Stimulated activated CD8-positive, alpha-beta memory T cell treated with anti-CD3 and anti-CD28 coated beads, Interleukin-7, amount 100 ng/mL, for 48 hours (primary cell): Measurements from ENCODE around the gene MIA.
"Not testable (repeated sequence)": the region's sequence is repeated elsewhere in the genome, so short reads cannot be mapped to it uniquely, and the experiment has no call there.

Experiments
- DNase-seq, 2 donors: peaks; one replicate each; pipeline ENCODE4 v3.0.0-alpha.2; 2020; ENCODE audit warnings: low read depth in 1 of 2; ENCODE audit errors: extremely low read depth in 1 of 2

MIA gene

DNA sequence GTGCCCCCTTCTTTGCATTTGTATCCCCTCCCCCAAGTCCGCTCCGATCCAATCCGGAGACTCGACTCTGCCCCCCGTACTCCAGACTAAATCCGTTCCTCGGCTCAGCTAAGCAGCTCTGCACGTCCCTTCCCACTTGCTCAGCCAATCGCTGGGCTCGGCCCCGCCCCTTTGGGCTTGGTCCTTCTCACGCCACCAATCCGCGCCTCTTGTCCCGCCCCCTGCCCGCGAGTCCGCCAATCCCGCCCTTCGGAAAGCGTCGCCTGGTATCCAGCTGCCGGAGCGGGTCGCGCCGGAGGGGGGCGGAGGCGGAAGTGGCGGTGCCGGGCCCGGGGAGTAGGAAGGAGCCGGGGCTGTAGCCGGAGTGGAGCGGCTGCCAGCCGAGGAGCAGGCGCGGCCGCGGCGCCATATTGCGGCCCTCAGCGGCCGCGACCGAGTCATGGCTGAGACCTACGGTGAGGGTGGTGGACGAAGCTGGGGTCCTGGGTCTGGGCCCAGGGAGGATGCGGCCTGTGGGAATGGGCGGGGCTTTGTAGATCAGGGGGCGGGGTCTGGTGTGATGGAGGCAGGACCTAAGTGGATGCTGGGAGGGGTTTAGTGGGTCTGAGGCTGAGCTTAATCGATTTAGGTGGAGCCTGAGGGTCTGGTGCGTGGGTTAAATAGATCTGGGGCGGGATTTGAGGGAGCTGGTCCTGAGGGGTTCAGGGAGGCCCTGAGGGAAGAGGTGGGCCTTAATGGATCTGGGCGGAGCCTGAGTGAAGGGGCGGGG lies 2.8 kb downstream of the MIA start, which contains the start of gene RAB4B:
RAB4B (plus strand) TSS at position 311 of the 769 bp plus-strand sequence; CDS start at position 440, 129 bp downstream.
- DNase-seq = peak; percentile 100

DNA sequence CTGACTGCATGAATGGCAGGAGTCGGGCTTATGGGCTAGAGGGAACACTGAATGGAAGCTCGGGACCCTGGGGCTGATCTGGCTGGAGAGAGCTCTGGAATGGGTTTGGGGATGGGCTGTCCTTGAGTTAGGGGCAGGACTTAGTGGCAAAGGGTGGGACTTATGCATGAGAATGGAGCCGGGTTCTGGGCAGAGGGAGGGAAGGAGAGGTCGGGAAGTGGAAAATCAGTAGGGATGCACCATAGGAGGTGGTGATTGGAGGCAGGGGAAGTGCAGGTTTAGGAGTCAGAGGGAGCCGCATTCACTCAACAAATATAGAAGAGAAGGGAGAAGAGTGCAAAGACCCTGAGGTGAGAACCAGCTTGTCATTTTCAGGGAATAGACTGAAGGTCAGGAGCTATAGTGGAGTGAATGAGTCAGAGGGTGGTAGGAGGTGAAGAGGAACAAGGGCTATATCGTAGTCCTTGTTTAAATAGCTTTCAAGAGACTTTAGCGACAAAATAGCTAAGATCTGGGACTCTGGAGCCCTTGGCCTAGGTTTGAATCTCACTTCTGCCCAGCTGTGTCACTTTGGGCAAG lies 3.5 kb downstream of the MIA start:
- no peak for DNase-seq

DNA sequence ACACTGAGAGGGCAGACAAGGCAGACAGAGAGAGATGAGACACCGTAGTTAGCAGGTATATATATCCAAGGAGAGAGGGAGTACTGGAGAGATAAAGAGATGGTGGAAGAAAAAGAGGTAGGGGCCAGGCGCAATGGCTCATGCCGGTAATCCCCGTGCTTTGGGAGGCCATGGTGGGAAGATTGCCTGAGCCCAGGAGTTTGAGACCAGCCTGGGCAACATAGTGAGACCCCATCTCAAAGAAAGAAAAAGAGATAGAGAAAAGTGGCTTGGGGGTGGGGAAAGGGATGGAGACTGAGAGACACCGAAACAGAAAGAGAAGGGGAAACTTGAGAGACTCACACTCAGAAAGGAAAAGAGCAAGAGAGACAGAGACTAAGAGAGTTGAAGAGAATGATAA lies 5.3 kb downstream of the MIA start:
- DNase-seq = no peak

DNA sequence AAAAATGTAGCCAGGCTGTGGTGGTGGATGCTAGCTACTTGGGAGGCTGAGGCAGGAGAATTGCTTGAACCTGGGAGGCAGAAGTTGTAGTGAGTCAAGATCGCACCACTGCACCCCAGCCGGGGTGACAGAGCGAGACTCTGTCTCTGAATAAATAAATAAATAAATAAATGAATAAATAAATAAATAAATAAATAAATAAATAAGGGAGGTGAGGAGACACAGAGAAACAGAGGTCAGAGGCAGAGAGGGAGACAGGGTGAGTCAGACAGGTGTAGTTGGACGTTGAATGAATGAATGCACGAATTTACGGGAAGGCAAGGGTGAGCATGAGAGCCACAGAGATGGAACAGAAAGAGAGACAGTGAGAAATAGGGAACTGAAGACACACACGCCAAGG lies 5.8 kb downstream of the MIA start:
- DNase-seq = no peak

DNA sequence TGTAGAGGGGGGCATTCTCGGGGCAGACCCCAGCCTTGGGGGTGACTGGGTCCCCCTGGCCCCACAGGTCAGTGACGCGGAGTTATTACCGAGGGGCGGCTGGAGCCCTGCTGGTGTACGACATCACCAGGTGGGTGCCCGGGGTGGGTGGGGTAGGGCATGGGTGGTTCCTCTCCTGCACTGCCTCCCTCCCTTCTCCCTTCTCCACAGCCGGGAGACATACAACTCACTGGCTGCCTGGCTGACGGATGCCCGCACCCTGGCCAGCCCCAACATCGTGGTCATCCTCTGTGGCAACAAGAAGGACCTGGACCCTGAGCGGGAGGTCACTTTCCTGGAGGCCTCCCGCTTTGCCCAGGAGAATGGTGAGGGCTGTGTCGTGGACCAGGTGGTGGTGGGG lies 8.4 kb downstream of the MIA start:
- no peak for DNase-seq

DNA sequence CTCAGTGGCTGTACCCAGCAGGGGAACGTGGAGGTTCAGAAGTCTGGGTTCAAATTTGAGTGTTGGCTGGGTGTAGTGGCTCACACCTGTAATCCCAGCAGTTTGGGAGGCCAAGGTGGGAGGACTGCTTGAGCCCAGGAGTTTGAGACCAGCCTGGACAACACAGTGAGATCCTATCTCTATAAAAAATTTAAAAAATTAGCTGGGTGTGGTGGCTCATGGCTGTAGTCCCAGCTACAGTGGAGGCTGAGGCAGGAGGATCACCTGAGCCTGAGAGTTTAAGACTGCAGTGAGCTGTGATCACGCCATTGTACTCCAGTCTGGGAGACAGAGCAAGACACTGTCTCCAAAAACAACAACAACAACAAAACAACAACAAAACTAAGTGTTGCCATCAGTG lies 8.8 kb downstream of the MIA start:
- DNase-seq = not testable (repeated sequence)

DNA sequence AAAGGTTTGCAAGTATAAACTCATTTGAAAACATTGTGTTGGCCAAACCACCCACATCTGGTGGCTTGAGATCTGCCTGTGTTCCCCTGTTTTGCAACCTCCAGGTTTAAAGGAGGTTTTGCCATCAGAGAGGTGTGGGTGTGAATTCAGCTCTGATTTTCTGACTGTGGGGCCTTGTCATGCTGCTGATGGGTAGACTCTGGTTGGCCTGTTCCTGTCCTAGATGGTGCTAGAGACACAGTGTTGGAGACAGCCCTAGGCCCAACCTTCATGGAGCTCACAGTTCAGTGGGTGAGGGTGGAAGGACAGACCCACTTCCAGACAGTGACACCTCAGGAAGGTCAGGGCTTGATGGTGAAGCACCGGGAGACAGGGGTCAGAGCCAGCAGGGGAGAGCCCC lies 10.2 kb downstream of the MIA start:
- no peak for DNase-seq

DNA sequence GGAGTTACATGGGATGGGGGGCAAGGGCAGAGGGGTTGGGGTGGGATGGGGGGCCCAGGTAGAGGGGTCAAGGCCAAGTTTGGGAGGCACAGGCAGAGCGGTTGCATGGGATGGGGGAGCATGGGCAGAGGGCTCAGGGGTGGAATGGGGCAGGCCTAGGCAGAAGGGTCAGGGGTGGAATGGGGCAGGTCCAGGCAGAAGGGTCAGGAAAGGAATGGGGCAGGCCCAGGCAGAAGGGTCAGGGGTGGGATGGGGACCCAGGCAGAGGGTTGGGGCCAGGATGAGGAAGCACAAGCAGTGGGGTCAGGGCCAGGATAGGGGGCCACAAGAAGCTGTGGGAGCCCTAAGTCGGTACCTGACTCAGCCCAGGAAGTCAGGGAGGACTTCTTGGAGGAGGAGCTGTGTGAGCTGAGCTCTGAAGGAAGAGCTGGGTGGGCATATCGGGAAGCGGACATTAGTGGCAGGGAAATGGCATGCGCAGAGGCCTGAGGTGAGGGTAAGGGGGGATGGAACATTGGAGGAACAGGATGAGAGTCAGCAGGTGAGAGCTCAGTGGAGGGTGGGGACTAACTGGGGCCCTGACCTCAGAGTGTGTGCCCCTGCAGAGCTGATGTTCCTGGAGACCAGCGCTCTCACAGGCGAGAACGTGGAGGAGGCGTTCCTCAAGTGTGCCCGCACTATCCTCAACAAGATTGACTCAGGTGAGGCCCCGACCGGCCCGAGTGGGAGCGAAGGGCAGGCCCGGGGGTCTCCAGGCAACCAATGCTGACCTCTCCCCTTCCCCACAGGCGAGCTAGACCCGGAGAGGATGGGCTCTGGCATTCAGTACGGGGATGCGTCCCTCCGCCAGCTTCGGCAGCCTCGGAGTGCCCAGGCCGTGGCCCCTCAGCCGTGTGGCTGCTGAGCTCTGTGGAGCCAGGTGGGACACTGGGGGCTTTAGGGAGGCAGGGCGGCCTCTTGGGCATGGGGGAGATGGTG lies 11.0 kb downstream of the MIA start:
- DNase-seq = no peak

DNA sequence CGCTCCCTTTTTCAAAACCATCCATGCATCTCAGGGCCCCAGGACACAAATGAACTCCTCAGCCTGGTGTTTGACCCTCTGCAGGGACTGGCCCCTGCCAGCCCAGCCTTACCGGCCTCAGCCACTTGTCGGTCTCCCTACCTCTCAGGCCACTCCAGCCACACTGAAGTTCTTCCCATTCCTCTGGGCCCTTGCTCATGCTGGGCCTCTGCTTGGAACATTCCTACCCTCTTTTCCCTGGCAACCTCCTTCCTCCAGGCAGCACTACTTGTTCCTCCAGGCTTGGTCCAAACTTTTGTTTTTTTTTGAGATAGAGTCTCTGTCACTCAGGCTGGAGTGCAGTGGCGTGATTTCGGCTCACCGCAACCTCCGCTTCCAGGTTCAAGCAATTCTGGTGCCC lies 16.0 kb downstream of the MIA start:
- DNase-seq = no peak

DNA sequence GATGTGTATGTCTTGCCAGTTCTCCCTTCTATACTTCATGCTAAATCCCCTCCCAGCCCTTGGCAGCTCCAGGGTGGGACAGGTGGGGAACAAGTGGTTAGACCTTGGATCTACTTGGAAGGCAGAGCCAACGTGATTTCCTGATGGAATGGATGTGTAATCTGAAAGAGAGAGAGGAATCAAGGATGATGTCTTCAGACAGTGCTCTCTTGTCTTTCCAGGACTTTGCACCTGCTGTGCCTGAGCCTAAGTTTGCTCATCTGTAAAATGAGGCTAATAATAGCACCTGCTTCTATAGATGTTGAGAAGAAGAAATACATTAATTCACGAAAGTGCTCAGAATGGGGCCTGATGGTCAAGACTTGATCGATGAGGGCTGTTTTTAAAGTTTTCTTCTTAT lies 16.7 kb downstream of the MIA start:
- DNase-seq = no peak

DNA sequence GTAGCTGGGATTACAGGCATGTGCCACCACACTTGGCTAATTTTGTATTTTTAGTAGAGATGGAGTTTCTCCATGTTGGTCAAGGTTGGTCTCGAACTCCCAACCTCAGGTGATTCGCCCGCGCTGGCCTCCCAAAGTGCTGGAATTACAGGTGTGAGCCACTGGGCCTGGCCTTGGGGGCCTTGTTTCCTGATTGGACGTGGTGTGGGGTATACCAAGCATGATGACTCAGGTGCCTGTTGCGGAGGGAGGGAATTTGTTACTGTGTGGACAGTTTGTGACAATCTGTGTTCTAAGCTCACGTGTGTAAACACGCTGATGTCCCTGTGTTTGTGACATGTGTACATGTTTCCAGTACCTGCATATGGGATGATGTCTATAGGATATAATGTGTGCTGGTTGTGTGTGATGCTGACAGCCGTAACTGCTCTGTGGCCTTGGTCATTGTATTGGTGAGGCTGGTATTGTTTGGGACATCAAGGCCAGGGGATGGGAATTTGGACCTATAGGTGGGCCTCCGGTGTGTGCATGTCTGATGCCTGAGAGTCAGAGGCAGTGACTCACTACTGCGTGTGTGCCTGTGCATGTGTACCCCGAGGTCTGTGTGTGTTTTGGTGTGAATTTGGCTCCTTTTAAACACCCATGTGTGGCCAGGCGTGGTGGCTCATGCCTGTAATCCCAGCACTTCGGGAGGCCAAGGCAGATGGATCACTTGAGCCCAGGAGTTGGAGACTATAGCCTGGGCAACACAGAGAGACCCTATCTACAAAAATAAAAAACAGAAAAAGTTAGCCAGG lies 22.0 kb downstream of the MIA start:
- no peak for DNase-seq

DNA sequence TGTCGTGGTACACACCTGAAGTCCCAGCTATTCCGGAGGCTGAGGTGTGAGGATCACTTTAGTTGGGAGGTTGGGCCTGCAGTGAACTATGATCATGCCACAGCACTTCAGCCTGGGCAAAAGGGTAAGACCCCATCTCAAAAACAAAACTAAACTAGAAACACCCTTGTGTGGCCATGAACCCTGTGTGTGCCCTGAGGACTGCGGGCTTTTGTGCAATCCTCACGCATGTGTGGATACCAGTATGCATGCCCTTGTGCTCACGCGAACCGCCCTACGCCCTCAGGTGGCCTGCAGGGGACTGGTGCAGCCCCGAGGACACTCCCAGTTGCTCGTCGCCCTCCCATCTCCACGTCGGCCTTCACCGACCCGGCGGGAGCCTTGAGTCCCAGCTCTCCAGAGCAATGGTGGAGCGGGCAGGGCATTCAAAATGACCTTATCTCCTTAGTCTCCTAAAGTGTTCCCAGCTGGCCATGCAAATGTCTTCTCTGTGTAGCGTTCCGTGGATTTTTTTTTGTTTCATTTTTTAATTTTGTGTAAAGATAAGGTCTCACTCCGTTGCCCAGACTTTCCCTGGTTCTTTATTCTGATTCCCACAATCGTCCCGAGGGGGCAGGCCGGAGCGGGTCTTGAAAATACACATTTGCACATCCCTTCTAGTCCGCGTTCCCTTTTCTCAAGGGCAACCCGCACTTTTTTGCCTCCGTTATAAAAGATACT lies 22.8 kb downstream of the MIA start:
- DNase-seq = peak in 1 of 2 donors; percentile 64

DNA sequence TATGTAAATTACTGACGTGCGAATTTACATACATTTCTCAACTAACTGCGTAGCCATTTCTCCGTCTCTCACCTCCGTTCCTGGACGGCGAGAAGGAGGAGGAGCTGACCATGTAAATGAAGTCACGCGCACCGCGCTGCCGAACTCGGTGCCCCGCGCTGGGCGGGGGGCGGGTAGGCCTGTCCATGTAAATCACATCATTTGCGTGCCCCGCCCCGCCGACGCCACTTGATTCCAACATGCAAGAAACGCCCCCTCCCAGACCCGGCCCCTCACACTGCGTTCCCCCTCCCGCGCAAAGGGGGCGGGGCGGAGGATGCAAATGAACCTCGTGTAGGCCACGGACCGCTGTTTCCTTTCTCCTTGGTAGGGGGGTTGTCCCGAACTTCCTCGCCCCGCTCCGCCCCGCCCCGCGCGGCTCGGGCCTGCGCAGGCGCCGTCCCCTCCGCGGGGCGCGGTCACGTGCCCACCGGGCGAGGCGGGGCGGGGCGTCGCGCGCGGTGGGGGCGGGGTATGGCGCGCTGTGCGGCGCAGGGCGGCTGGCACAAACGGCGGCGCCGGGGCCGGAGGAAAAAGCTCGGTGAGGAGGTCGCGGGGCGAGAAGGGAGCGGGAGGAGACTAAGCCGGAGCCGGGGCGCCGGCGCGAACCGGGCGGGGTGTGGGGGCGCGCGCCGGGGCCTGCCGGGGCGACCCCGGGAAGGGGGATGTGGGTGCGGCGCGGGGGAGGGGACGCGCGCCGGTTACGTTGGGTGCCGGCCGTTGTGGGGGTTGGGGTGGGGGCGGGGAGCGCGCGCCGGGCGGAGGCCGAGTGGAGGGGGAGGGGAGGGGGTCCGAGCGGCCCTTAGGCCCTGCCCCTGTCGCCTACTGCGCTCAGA lies 23.6 kb downstream of the MIA start, which contains the start of gene EGLN2:
EGLN2 (plus strand) TSS at position 509 of the 875 bp plus-strand sequence. CDS start 1,382 bp downstream, outside the sequence.
- peak; percentile 100 for DNase-seq

DNA sequence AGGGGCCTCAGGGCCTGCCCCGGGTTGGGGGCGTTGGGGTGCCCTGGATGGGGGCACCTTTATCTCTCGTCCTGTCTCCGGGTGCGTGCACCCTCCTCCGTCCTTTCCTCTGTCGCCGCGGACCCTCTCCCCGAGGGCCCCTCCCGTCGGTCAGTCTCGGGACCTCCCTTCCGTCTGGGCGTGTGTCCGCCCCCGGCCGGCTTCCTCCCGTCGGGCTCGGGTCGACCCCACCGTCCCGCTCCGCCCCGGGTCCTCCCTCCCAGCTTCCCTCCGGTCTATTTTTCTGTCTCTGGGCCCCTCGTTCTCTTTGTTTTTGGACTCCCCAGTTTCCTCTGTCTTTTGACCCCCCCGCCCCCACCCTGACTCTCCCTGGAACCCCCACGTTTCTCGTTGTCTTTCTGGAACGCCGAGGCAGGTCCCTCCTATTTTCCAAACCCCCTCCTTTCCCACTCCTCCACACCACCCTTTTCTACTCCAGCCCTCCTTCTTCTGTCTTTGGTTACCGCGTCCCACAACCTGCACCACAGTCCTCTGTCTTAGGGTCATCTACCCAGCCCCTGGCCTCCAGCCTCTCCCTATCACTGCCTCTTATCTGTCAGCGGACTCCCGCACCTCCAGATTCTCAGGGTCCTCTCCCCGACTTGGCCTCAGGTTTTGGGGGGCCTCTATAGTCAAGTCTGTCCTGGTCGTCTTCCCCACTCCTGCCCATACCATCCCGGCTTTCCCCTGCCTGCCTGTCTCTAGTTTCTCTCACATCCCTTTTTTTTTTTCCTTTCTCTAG lies 24.4 kb downstream of the MIA start:
- DNase-seq = no peak

DNA sequence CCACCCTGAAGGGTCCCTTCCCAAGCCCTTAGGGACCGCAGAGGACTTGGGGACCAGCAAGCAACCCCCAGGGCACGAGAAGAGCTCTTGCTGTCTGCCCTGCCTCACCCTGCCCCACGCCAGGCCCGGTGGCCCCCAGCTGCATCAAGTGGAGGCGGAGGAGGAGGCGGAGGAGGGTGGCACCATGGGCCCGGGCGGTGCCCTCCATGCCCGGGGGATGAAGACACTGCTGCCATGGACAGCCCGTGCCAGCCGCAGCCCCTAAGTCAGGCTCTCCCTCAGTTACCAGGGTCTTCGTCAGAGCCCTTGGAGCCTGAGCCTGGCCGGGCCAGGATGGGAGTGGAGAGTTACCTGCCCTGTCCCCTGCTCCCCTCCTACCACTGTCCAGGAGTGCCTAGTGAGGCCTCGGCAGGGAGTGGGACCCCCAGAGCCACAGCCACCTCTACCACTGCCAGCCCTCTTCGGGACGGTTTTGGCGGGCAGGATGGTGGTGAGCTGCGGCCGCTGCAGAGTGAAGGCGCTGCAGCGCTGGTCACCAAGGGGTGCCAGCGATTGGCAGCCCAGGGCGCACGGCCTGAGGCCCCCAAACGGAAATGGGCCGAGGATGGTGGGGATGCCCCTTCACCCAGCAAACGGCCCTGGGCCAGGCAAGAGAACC lies 25.1 kb downstream of the MIA start:
- no peak for DNase-seq

DNA sequence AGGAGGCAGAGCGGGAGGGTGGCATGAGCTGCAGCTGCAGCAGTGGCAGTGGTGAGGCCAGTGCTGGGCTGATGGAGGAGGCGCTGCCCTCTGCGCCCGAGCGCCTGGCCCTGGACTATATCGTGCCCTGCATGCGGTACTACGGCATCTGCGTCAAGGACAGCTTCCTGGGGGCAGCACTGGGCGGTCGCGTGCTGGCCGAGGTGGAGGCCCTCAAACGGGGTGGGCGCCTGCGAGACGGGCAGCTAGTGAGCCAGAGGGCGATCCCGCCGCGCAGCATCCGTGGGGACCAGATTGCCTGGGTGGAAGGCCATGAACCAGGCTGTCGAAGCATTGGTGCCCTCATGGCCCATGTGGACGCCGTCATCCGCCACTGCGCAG lies 25.7 kb downstream of the MIA start:
- no peak for DNase-seq

DNA sequence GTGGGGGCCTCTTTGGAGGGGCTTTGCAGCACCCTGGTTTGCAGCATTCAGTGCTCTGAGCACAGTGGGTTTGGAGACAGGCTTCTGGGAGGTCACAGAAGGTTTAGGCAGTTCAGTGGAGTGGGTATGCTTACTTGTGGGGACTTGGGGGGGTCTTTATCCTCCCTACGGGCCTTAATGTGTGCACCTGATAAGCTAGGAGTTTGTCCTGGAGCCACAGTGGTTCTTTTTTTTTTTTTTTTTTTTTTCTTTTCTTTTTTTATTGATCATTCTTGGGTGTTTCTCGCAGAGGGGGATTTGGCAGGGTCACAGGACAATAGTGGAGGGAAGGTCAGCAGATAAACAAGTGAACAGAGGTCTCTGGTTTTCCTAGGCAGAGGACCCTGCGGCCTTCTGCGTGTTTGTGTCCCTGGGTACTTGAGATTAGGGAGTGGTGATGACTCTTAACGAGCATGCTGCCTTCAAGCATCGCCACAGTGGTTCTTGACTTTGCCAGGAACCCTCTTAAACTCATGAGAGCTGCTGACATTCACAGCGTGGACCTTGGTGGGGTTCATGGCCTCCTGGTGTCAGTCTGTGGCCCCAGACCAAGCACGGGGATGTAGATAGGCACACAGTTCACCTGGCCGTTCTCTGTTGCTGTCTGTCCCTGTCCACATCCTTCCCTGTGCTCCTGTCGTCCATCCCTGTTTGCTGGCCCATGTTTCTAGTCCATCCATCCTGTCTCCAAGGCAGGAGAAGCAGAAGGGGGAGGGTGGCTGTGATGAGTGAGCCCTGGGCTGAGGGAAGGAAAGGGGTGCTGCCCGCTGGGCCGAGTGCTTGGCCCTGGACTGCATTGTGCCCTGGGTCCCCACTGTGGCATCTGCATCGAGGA lies 26.3 kb downstream of the MIA start:
- DNase-seq = no peak
